HG02759 (cell line): ENCODE data around the gene UPF2.
"Not testable (repeated sequence)": the region's sequence is repeated elsewhere in the genome, so short reads cannot be mapped to it uniquely, and the experiment has no call there.

ENCODE experiments used
- ATAC-seq: cut with Tn5 transposase; IDR thresholded peaks from one replicate; pipeline ENCODE4 v1.9.1; 2021; ENCODE audit warnings: mild to moderate bottlenecking, moderate library complexity; ENCODE audit not compliant: unreplicated experiment

Gene UPF2, protein sequence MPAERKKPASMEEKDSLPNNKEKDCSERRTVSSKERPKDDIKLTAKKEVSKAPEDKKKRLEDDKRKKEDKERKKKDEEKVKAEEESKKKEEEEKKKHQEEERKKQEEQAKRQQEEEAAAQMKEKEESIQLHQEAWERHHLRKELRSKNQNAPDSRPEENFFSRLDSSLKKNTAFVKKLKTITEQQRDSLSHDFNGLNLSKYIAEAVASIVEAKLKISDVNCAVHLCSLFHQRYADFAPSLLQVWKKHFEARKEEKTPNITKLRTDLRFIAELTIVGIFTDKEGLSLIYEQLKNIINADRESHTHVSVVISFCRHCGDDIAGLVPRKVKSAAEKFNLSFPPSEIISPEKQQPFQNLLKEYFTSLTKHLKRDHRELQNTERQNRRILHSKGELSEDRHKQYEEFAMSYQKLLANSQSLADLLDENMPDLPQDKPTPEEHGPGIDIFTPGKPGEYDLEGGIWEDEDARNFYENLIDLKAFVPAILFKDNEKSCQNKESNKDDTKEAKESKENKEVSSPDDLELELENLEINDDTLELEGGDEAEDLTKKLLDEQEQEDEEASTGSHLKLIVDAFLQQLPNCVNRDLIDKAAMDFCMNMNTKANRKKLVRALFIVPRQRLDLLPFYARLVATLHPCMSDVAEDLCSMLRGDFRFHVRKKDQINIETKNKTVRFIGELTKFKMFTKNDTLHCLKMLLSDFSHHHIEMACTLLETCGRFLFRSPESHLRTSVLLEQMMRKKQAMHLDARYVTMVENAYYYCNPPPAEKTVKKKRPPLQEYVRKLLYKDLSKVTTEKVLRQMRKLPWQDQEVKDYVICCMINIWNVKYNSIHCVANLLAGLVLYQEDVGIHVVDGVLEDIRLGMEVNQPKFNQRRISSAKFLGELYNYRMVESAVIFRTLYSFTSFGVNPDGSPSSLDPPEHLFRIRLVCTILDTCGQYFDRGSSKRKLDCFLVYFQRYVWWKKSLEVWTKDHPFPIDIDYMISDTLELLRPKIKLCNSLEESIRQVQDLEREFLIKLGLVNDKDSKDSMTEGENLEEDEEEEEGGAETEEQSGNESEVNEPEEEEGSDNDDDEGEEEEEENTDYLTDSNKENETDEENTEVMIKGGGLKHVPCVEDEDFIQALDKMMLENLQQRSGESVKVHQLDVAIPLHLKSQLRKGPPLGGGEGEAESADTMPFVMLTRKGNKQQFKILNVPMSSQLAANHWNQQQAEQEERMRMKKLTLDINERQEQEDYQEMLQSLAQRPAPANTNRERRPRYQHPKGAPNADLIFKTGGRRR

DNA sequence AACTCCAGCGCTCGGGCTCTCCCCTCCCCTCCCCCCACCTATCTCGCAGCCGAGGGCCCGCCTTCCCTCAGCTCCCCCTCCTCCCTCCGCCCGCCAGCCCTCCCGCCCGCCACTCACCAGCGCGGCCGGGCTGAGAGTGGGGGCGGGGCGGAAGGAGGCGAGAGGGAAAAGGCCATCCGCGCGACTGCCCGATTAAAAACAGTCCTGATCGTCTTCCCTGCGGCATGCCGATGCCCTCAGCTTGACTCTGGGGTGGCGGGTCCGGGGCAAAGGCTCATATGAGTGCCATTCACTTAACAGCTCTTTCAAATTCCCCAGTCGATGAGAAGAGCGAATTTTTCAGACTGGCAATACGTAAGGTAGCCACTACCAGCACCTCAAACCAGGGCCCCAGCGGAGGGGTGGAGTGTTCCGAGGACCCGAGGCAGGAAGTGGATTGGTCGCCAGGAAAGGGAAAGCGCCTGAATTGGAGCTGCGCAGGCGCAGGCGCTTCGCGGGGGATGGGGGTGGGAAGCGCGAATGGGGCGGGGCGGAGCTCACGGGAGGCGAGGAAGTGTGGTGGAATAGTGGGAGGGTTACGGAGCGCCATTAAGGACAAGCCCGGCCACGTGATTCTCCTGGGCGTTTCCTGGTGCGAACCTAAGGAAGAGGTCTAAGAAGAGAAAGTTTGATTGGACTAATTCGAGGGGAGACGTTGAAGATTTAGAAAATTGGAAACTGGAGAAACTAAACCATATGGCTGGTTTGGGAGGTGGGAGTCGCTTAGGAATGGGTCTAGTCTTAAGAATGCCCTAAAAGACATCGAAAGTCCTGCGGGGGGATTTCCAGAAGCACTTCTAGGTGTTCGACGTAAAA lies at the start of gene UPF2:
Gene UPF2, minus strand, starts transcription at position 13 of the 855 bp plus-strand sequence. CDS start 7,386 bp downstream, outside the sequence.
- peak; percentile 62 for ATAC-seq

DNA sequence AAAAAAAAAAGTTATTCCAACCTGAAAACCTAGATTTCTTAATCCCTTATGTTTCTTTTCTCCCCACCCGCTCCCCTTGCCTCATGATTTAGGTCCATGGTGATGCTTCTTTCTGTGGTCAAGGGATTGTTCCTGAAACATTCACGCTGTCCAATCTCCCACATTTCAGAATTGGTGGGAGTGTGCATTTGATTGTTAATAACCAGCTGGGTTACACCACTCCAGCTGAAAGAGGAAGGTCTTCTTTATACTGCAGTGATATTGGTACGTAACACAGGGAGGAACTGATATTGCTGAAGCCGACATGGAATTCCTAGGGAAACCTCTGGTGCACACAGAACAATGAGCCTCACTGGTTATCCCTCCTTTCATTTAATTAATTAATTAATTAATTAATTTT lies 48.8 kb upstream of the UPF2 start:
- no peak for ATAC-seq

DNA sequence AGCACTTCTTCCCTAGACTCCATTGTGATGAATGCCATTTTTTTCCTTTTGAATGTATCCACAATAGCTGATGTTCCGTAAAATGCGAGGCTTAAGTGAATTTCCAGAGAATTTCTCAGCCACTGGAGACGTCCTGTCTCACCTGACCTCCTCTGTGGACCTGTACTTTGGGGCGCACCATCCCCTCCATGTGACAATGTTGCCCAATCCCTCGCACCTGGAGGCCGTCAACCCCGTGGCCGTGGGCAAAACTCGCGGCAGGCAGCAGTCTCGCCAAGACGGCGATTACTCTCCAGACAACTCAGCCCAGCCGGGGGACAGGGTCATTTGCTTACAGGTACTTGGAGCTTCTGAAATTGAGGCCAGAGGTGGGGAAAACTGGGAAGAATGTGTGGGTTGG lies 46.3 kb upstream of the UPF2 start:
- ATAC-seq = no peak

DNA sequence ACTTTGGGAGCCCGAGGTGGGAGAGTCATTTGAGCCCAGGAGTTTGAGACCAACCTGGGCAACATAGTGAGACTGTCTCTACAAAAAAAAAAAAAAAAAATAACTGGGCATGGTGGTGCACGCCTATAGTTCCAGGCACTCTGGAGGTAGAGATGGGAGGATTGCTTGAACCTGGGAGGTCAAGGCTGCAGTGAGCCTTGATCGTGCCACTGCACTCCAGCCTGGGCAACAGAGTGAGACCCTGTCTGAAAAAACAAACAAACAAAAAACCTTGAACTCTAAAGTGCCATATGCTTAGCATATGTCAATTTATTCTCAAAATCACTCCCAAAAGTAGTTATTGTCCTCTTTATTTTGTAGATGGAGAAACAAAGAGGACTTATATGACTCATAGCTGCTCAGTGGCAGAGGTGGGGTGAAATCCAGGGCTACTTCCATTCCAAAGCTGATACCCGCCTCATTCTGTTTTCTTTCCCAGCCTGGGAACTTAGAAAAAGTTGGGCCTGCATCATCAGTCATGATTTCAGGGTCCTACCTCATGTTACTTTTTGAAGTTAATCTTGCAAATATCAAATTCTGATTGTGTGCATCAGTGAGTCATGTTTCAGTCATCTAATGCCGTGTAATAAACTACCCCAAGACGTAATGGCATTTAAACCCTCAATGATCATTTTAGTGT lies 39.4 kb upstream of the UPF2 start:
- ATAC-seq = no peak

DNA sequence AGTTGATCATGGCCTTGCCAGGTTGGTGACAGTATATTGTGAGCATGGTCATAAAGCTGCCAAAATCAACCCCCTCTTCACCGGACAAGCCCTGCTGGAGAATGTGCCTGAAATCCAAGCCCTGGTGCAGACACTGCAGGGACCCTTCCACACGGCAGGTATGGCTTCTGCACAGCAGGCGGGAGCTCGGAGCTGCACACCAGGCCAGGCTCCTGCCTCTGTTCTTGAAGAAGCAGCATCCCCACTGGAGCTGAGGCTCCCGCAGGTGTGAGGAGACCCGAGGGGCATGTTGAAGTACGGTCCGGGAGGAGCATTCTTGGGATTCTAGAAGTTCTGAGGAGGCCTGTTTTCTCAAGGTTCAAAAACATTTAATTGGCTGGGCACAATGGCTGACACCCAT lies 38.9 kb upstream of the UPF2 start:
- ATAC-seq = no peak

DNA sequence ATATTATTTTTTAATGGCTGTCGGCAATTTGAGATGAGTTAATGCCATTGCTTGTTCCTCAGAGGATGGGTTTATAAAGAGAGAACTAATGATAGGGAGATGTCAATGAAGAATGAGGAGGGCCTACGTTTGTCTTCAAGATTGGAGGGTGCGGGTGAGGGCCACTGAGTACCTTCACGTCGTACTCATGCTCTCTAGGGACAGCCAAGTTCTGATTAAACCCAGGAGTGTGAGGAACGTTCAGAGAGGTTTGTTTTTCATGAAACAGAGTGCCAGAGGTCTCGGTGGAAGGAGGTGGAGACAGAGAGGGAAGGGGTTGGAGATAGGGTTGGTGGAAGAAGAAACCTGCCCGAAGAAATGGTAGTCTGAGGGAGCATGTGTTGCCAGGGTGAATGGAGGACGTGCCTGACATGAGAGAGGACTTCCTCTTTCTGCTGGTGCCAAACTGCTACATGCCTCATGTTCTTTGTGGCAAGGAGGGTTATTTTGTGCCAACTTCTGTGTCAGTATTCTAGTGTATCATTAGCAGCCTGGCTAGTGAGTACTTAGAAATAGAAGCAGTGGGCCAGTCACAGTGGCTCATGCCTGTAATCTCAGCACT lies 35.1 kb upstream of the UPF2 start:
- ATAC-seq = peak; percentile 36

DNA sequence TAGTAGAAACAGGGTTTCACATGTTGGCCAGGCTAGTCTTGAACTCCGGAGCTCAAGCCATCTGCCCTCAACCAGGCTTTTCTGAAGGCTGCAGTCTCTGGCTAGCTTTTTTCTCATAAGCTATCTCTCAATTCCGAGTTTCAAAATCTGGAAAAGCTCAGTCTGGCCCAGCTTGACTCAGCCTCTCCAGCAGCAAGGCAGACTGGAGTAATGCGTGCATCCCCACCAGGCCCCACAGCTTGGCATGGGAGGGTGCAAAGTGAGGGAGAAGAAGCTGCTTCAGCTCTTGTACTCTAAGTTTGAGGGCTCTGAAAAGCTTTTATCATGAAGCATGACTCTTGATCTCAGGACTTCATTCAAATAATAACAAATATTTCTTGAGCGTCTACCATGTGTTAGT lies 30.9 kb upstream of the UPF2 start:
- no peak for ATAC-seq

DNA sequence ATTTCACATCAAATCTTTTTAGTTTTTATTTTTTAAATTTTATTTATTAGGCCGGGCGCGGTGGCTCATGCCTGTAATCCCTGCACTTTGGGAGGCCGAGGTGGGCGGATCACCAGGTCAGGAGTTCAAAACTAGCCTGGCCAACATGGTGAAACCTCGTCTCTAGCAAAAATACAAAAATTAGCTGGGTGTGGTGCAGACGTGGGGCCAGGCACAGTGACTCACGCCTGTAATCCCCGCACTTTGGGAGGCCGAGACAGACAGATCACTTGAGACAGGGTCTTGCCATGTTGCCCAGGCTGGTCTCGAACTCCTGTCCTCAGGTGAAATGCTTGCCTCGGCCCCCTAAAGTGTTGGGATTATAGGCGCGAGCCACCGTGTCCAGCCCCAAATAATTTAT lies 28.8 kb upstream of the UPF2 start:
- not testable (repeated sequence) for ATAC-seq

DNA sequence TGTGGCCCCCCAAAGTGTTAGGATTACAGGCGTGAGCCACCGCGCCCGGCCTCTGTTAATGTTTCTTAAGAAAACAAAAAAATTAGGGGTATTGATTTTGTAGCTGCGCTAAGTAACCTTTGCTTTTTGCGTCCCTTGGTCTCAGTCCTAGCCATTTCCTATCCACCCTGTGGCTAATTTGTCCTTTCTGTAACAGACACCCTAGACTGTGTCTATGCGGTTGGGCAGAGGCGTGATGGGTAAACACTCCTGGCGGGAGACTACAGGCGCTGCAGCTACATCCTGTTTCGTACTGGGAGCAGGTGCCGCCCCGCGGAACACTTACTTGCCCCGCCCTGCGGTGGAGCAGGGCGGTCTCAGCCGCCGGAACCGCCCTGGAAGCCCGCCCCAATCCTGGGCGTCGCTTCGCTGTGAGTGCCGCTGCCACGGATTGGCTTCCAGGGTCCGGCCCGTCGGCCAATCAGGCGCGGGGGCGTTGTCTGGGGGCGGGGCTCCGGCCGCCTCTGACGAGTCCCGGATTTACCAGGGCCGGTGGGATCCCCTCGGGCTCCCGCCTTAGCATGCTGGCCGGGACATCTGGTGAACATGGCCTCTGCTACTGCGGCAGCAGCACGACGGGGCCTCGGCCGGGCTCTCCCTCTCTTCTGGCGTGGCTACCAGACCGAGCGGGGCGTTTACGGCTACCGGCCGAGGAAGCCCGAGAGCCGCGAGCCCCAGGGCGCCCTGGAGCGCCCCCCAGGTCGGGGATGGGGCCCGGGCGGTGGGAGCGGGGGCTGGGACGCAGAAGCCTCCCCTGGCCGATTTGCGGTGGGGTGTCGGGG lies 26.1 kb upstream of the UPF2 start, which contains the start of gene DHTKD1:
Gene DHTKD1, plus strand, starts transcription at position 506 of the 821 bp plus-strand sequence. Its CDS starts 80 bp downstream, at position 586.
- peak; percentile 98 for ATAC-seq

DNA sequence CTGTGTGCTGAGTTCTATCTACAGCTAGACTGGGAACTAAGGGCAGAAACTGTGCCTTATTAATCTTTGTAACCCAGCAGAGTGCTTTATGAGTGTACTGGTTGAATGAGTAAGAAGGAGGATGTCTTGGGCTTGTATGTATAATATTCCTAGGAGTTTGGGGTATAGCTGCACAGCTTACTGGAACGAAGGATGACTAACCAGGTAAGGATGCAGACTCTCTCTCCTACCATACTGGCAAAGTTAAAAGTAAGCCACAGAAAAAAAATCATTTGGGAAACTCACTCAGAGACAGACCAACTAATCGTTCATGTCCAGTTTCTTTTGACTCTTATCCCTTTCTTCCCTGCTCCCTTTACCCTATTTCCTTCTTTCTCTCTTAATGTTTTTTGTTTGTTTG lies 24.7 kb upstream of the UPF2 start:
- no peak for ATAC-seq

DNA sequence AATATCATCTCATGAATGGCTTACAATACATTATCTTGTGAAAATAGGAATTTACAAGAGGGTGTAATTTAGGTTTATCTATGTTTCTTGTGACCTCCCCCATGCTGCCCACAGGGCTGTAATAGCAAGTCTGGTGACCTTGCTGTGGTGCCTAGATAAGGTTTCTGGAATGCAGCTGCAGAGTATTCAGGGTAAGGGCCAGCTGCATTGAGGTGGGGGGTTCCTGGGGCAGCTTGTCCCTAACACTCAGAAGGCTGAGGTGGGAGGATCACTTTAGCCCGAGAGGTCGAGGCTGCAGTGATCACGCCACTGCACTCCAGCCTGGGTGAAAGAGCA lies 20.8 kb upstream of the UPF2 start:
- no peak for ATAC-seq

DNA sequence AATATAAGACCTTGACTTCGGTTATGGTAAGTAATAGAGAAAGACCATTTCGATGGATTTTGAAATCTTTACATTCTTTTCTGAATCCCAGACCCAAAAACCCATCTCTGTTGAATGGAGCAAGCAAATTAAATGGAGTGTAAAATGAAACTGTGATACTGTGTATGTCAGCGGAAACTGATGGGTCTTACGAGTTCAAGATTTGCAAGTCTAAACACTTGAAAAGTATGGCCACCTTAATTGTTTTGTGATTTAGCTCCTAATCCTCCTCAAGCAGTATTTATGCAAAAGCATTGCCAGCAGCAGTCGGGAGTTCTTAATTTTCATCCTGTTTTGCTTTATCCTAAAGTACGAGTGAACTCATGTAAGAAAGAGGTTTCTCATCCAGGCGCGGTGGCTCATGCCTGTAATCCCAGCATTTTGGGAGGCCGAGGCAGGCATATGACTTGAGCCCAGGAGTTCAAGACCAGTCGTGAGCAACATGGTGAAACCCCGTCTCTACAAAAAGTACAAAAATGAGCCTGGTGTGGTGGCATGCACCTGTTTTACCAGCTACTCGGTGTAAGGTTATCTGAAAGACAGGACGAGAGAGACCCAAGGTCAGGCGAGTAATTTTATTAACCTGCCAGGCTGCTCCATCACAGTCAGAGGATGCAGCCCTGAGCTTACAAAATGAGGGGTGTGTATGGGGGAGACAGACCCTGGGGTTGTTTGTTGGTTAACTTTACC lies 20.3 kb upstream of the UPF2 start:
- no peak for ATAC-seq

DNA sequence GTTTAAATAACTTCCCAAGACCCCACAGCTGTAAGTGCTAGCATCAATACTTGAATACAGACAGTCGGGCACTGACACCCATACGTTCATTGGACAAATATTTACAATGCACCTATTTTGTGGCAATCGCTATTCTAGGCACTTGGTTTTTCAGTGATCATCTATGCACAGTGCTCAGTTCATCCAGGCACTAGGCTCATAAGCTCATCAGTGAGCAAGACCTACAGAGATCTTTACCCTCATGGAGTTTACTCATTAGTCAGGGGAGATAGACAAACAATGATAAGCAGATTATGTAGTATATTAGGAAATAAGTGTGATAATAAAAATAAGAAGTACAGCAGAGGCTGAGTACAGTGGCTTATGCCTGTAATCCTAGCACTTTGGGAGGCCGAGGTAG lies 18.5 kb upstream of the UPF2 start:
- ATAC-seq = no peak

DNA sequence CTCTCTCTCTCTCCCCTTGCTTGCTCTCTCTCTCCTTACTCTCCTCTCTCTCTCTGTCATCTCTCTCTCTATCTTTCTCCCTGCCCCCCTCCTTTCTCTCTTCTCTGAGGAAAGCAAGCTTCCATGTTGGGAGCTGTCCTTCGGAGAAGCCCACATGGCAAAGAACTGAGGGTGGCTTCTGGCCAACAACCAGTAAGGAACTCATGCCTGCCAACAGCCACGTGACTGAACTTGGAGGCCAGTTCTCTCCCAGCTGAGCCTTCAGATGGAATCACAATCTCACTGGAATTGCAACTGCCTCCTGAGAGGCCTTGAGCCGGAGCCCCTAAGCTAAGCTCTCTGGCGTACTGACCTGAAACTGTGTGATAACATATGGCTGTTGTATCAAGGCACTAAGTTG lies 14.1 kb upstream of the UPF2 start:
- no peak for ATAC-seq

DNA sequence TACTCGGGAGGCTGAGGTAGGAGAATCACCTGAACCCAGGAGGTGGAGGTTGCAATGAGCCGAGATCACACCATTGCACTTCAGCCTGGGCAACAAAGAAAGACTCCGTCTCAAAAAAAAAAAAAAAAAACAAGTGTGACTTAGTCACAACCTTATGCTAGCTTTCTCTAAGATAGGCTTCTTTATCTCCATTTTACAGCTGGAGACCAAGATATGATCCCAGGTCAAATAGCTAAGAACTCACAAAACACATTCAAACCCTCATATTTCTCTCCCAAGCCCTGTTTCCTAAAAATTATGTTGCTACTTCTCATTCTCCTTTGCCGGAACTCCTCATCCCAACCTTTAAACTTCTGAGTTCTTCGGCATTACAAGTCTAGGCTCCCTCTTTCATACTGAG lies 13.1 kb upstream of the UPF2 start:
- no peak for ATAC-seq

DNA sequence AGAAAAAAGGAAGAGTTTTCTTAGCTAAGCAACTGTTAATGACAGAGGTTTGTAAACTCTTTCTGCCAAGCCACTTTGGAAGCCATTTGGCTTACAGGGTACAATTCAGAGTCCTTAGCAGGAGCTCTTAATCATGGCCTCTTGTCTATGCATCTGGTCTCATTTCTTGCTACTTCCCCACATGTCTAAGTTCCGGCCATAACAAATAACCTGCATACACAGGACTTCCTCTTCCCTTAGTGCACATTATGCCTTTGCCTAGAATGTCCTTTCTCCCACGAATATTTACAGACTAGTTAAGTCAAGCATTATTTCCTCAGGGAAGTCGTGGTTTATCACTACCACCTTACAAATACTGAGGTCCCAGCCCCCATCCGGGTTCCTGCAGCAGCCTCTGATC lies 8.6 kb upstream of the UPF2 start:
- ATAC-seq = no peak

DNA sequence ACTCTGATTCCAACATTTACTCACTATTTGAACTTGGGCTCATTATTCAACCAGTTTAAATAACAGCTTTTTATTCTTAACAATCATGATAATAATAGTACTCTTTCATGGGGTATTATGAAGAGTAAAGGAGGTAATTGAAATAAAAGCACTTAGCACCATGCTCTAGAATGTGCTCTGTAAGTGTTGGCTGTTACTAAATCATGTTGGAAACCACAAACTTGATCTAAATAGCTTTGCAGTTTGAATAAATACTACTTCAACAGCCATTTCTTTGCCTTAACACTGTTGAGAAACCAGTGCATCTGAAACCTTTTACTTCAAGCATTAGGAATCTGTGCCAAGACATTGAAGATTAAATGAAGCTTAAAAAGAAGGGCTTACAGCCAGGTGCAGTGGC lies 7.9 kb upstream of the UPF2 start:
- no peak for ATAC-seq

DNA sequence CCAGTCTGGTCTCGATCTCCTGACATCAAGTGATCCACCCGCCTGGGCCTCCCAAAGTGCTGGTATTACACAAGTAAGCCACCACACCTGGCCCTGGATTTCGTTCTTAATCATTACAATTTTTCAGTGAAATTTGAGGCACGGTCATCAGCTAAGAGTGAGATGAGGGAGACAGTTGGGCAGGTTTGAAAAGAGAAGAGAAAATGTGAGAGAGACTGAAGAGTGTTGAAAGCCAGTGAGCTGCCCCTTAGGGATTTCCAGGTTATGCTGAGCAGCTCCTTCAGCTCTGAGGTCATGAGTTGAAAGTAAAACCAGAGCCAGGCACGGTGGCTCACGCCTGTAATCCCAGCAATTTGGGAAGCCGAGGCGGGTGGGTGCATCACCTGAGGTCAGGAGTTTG lies 5.9 kb upstream of the UPF2 start:
- ATAC-seq = peak; percentile 31
